Measurements from ENCODE around the gene FBXL16.

The FBXL16 gene

GRCh38 chr16:724188-725040 lies 18.8 kb upstream of the FBXL16 start:
- H3K36me3 ChIP-seq (ENCODE audit: control insufficient read depth in 2 of 2, insufficient read depth in 1 of 2, low read length in 2 of 2), result peaks cover 0 to 5% of the 10 kb centered on the region in 2 experiments; a peak in 1 of 3 replicates
- ChIA-PET POLR2A (interaction anchor here (1.3 to 2.1 kb wide), 5 partner anchors 8 to 77 kb away, joined by 3 to 8 read pairs (median 4); partner anchors contain the start of genes GNG13, METRN and WDR24), CTCF (interaction anchor here (0.6 to 4.8 kb wide), 3 partner anchors 11 to 21 kb away, joined by 3 to 38 read pairs (median 4); partner anchors contain the start of gene METRN)
- H3K27ac ChIP-seq (ENCODE audit: extremely low read depth, low read depth, low read length), result no peak overlapping the region
- H3K9me3 ChIP-seq (ENCODE audit: control insufficient read depth, insufficient read depth, low read depth, low read length), result no peaks in the 10 kb centered on the region
- no peak overlapping the region for H3K4me3 ChIP-seq (ENCODE audit: low read depth, low read length)
- H3K4me1 ChIP-seq (ENCODE audit: control insufficient read depth, insufficient read depth, low read length), result peaks cover 11% of the 10 kb centered on the region
- TF ChIP-seq ZNF174 (tag by site-specific recombination; IDR thresholded peaks at IDR 0.05), result no peak
- TF ChIP-seq BCL11A (tag by site-specific recombination; IDR thresholded peaks at IDR 0.05; ENCODE audit: low read depth), result no peak
- no peak for TF ChIP-seq ZNF292 (tag by site-specific recombination; IDR thresholded peaks at IDR 0.05; ENCODE audit: borderline replicate concordance, low read depth)
- no peak for TF ChIP-seq ZNF585B (tag by site-specific recombination; IDR thresholded peaks at IDR 0.05)
- no peak for TF ChIP-seq ZNF777 (tag by site-specific recombination; IDR thresholded peaks at IDR 0.05; ENCODE audit: borderline replicate concordance)
- no peak for TF ChIP-seq RBAK (tag by site-specific recombination; IDR thresholded peaks at IDR 0.05)
- TF ChIP-seq ZNF202 (tag by site-specific recombination; IDR thresholded peaks at IDR 0.05; ENCODE audit: borderline replicate concordance), result no peak
- no peak for TF ChIP-seq ZNF302 (tag by site-specific recombination; IDR thresholded peaks at IDR 0.05; ENCODE audit: low read depth)
- no peak for TF ChIP-seq KLF1 (tag by site-specific recombination; IDR thresholded peaks at IDR 0.05)
- TF ChIP-seq ZNF239 (tag by site-specific recombination; IDR thresholded peaks at IDR 0.05), result no peak
- no peak for TF ChIP-seq GFI1B (tag by site-specific recombination; IDR thresholded peaks at IDR 0.05)
- TF ChIP-seq ZNF26 (tag by site-specific recombination; IDR thresholded peaks at IDR 0.05), result no peak
- no peak for TF ChIP-seq ZNF2 (tag by site-specific recombination; IDR thresholded peaks at IDR 0.05)
- peak; percentile 25 for TF ChIP-seq ZBTB8A (tag by site-specific recombination; IDR thresholded peaks at IDR 0.05)
- no peak for TF ChIP-seq ZNF76 (tag by site-specific recombination; IDR thresholded peaks at IDR 0.05; ENCODE audit: borderline replicate concordance, low read depth)
- TF ChIP-seq ZIC2 (tag by site-specific recombination; IDR thresholded peaks at IDR 0.05), result peak; percentile 65
- TF ChIP-seq ZNF843 (tag by site-specific recombination; IDR thresholded peaks at IDR 0.05), result no peak
- TF ChIP-seq, protein P1, sequence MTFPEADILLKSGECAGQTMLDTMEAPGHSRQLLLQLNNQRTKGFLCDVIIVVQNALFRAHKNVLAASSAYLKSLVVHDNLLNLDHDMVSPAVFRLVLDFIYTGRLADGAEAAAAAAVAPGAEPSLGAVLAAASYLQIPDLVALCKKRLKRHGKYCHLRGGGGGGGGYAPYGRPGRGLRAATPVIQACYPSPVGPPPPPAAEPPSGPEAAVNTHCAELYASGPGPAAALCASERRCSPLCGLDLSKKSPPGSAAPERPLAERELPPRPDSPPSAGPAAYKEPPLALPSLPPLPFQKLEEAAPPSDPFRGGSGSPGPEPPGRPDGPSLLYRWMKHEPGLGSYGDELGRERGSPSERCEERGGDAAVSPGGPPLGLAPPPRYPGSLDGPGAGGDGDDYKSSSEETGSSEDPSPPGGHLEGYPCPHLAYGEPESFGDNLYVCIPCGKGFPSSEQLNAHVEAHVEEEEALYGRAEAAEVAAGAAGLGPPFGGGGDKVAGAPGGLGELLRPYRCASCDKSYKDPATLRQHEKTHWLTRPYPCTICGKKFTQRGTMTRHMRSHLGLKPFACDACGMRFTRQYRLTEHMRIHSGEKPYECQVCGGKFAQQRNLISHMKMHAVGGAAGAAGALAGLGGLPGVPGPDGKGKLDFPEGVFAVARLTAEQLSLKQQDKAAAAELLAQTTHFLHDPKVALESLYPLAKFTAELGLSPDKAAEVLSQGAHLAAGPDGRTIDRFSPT (tag by site-specific recombination; IDR thresholded peaks at IDR 0.05), result peak; percentile 38; the same call in 1 of the 2 replicates
- TF ChIP-seq ZNF354C (tag by site-specific recombination; IDR thresholded peaks at IDR 0.05; ENCODE audit: borderline replicate concordance, low read depth), result no peak
- TF ChIP-seq ZNF776 (tag by site-specific recombination; IDR thresholded peaks at IDR 0.05; ENCODE audit: borderline replicate concordance), result no peak
- TF ChIP-seq ZNF140 (tag by site-specific recombination; IDR thresholded peaks at IDR 0.05), result no peak
- TF ChIP-seq ZBTB17 (tag by site-specific recombination; IDR thresholded peaks at IDR 0.05), result no peak
- TF ChIP-seq KLF7 (tag by site-specific recombination; IDR thresholded peaks at IDR 0.05; ENCODE audit: borderline replicate concordance), result no peak
- no peak for TF ChIP-seq ZNF544 (tag by site-specific recombination; IDR thresholded peaks at IDR 0.05)
- TF ChIP-seq ZNF530 (tag by site-specific recombination; IDR thresholded peaks at IDR 0.05; ENCODE audit: low read depth), result no peak
- no peak for TF ChIP-seq ZNF132 (tag by site-specific recombination; IDR thresholded peaks at IDR 0.05; ENCODE audit: borderline replicate concordance)
- no peak for TF ChIP-seq ZNF549 (tag by site-specific recombination; IDR thresholded peaks at IDR 0.05)
- TF ChIP-seq ZNF16 (tag by site-specific recombination; IDR thresholded peaks at IDR 0.05; ENCODE audit: low read depth), result no peak
- no peak for TF ChIP-seq ZNF571 (tag by site-specific recombination; IDR thresholded peaks at IDR 0.05)
- no peak for TF ChIP-seq ZNF558 (tag by site-specific recombination; IDR thresholded peaks at IDR 0.05)
- no peak for TF ChIP-seq ZNF394 (tag by site-specific recombination; IDR thresholded peaks at IDR 0.05; ENCODE audit: borderline replicate concordance)
- TF ChIP-seq TCF7L2 (IDR thresholded peaks at IDR 0.05; ENCODE audit: borderline replicate concordance, low read depth, low read length), result no peak
- TF ChIP-seq ZNF555 (tag by site-specific recombination; conservative IDR thresholded peaks at IDR 0.05), result no peak

Measured in HEK293 (cell line).